Endothelial cell (in vitro differentiated cells): ENCODE results near the gene RPS6KB2. TPM values are rescaled to one million over a fixed set of nuclear protein-coding genes. Genes with fewer than 3 reads are reported as not detected.
"Not testable (repeated sequence)": the region's sequence is repeated elsewhere in the genome, so short reads cannot be mapped to it uniquely, and the experiment has no call there.

Source experiments
- DNase-seq: peaks from one replicate; pipeline ENCODE4 v3.0.0; 2021; ENCODE audit warnings: low spot score
- H3K27ac Mint-ChIP-seq: one replicate; pipeline ENCODE4 v1.8.0; 2021; ENCODE audit warnings: mixed read lengths, inconsistent platforms; ENCODE audit not compliant: unreplicated experiment
- H3K27me3 Mint-ChIP-seq: one replicate; pipeline ENCODE4 v1.8.0; 2021; ENCODE audit warnings: mild to moderate bottlenecking, moderate library complexity, mixed read lengths, inconsistent platforms; ENCODE audit not compliant: unreplicated experiment
- H3K36me3 Mint-ChIP-seq: one replicate; pipeline ENCODE4 v1.8.0; 2021; ENCODE audit warnings: mild to moderate bottlenecking, low read depth, mixed read lengths, inconsistent platforms; ENCODE audit not compliant: unreplicated experiment
- H3K4me1 Mint-ChIP-seq: one replicate; pipeline ENCODE4 v1.8.0; 2021; ENCODE audit warnings: mild to moderate bottlenecking, mixed read lengths, inconsistent platforms; ENCODE audit not compliant: unreplicated experiment
- H3K4me3 Mint-ChIP-seq: one replicate; pipeline ENCODE4 v1.8.0; 2021; ENCODE audit warnings: mild to moderate bottlenecking, mixed read lengths, inconsistent platforms; ENCODE audit not compliant: unreplicated experiment
- H3K9me3 Mint-ChIP-seq: one replicate; pipeline ENCODE4 v1.8.0; 2021; ENCODE audit warnings: mixed read lengths, inconsistent platforms; ENCODE audit not compliant: unreplicated experiment
- total RNA-seq: library from RNA; stranded (reverse); fragmentation: NEBNext Ultra II Directional; extraction: Animal tissue kit (Norgen Biotek cat#: 25700); gene quantifications from one replicate; pipeline ENCODE4 v1.2.1, GENCODE V29; 2021; ENCODE audit not compliant: unreplicated experiment
- TF ChIP-seq, protein P1 (sequence below): fragments of 200-600 bp; sonication (generic); IDR thresholded peaks from one replicate; pipeline ENCODE4 v1.5.0; 2021; ENCODE audit warnings: antibody characterized with exemption; ENCODE audit not compliant: unreplicated experiment

RPS6KB2 gene
- total RNA-seq, 1 donor from 2014 or later, result 44.2 TPM

DNA sequence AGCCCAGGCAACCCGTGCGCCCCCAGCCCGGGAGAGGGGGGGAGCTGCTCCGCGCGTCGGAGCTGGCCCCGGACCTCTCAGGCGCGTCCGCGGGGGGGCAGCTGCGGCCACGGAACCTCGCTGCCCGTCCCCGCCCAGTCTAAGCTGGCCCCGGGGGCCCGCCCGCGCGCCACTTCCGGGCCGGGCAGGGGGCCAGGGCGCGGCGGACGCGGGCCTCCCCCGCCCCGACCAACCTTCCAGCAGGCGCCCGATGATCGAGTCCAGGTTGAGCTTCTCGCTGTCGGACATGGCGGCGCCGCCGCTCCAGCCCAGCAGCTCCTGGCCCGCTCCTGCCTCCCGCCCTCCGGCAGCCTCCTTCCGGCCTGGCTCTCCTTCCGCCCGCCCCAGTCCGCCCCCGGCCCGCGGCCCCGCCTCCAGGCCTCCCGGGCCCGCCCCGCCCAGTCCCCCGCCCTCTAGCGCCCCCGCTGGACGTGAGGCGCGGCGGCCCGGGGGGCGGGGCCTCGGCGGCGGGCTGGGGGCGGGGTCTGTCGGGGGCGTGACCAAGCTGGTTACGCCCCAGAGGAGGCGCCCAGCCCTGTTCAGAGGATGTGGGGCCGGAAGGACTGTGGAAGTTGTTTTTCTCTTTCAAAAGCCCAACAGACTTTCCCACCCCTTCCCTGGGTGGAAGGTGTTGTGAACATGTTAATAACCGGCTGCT lies 26.7 kb upstream of the RPS6KB2 start, which contains the start of gene PPP1CA:
PPP1CA (minus strand) TSS at position 364 of the 697 bp plus-strand sequence; CDS start at position 288, 76 bp downstream.
- Mint-ChIP-seq H3K4me1 (peaks cover 37% of the 10 kb centered on the region), H3K36me3 (peaks cover 12% of the 10 kb centered on the region), H3K27ac (peak within 1 kb of the TSS; percentile 89), H3K27me3 (peaks cover 11% of the 10 kb centered on the region), H3K9me3 (no peaks in the 10 kb centered on the region), H3K4me3 (peak within 1 kb of the TSS; percentile 90)
- DNase-seq, result peak; percentile 95
- TF ChIP-seq, protein P1, sequence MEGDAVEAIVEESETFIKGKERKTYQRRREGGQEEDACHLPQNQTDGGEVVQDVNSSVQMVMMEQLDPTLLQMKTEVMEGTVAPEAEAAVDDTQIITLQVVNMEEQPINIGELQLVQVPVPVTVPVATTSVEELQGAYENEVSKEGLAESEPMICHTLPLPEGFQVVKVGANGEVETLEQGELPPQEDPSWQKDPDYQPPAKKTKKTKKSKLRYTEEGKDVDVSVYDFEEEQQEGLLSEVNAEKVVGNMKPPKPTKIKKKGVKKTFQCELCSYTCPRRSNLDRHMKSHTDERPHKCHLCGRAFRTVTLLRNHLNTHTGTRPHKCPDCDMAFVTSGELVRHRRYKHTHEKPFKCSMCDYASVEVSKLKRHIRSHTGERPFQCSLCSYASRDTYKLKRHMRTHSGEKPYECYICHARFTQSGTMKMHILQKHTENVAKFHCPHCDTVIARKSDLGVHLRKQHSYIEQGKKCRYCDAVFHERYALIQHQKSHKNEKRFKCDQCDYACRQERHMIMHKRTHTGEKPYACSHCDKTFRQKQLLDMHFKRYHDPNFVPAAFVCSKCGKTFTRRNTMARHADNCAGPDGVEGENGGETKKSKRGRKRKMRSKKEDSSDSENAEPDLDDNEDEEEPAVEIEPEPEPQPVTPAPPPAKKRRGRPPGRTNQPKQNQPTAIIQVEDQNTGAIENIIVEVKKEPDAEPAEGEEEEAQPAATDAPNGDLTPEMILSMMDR, result peak; percentile 83

DNA sequence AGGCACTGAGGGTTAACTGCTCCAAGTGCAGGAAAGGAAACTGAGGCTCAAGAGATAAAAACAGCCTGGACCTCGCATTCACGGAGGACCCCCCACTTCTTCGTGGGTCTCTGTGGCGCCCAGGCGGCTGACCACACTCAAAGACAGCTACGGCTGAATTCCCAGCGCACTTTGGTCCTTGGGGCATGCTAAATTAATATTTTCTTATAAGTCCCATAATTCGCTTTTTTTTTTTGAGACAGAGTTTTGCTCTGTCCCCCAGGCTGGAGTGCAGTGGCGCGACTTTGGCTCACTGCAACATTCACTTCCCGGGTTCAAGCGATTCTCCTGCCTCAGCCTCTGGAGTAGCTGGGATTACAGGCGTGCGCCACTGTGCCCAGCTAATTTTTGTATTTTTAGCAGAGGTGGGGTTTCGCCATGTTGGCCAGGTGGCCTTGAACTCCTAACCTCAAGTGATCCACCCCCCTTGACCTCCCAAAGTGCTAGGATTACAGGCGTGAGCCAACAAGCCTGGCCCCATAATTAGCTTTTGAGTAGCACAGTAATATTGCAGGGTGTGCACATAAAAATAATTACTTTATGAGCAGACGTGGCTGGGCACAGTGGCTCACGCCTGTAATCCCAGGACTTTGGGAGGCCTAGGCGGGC lies 26.0 kb upstream of the RPS6KB2 start:
- Mint-ChIP-seq H3K4me3 (peak overlapping the region; percentile 31), H3K27me3 (peaks cover 12% of the 10 kb centered on the region), H3K27ac (peak overlapping the region; percentile 89), H3K36me3 (peaks cover 12% of the 10 kb centered on the region), H3K4me1 (peaks cover 36% of the 10 kb centered on the region)
- not testable (repeated sequence) for DNase-seq, H3K9me3 Mint-ChIP-seq

DNA sequence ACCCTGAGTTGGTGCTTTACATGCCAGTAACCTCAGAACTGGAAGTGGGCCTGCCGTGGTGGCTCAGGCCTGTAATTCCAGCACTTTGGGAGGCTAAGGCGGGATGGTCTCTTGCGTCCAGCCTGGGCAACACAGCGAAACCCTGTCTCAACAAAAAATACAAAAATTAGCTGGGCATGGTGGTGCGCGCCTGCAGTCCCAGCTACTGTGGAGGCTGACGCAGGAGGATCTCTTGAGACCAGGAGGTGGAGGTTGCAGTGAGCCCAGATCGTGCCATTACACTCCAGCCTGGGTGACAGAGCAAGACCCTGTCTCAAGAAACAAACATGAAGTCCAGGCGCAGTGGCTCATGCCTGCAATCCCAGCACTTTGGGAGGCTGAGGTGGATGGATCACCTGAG lies 25.2 kb upstream of the RPS6KB2 start:
- not testable (repeated sequence) for H3K36me3 Mint-ChIP-seq, DNase-seq, H3K9me3 Mint-ChIP-seq, H3K4me3 Mint-ChIP-seq
- Mint-ChIP-seq H3K4me1 (peaks cover 30% of the 10 kb centered on the region), H3K27ac (peak overlapping the region; percentile 64), H3K27me3 (peaks cover 10% of the 10 kb centered on the region)

DNA sequence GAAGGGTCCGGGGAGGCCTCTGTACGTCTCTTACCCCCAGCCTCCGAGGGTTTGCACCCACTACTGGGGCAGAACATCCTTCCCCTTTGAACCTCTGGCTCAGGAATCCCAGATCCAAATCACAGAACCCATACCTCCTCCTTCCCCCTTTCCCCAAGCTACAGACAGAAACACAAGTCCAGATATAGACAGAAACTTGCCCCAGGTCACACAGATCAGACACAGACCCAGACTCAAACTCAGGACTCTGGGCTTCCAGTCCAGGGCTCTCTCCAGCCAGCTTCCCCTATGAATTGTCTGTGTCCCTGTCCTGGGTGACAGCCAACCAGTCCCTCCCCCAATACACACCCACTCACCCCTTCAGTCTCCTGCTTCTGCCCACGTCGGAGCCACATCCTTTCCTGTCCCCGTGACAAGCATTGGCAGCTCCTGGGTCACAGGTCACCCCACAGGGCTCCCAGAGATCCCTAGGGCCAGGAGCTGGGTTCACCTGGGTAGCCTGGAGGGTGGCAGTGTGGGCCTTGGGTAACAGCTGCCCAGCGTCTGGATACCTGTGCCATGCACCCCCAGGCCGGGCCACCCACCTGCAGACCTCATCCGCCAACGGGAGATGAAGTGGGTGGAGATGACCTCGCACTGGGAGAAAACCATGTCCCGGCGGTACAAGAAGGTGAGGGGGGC lies 23.6 kb upstream of the RPS6KB2 start:
- no peak for DNase-seq
- peaks cover 33% of the 10 kb centered on the region for H3K4me1 Mint-ChIP-seq
- TF ChIP-seq, protein P1, result no peak
- H3K9me3 Mint-ChIP-seq, result no peaks in the 10 kb centered on the region
- H3K4me3 Mint-ChIP-seq, result peak overlapping the region; percentile 48
- H3K36me3 Mint-ChIP-seq, result peaks cover 4% of the 10 kb centered on the region
- peaks cover 9% of the 10 kb centered on the region for H3K27me3 Mint-ChIP-seq
- H3K27ac Mint-ChIP-seq, result peak overlapping the region; percentile 76

DNA sequence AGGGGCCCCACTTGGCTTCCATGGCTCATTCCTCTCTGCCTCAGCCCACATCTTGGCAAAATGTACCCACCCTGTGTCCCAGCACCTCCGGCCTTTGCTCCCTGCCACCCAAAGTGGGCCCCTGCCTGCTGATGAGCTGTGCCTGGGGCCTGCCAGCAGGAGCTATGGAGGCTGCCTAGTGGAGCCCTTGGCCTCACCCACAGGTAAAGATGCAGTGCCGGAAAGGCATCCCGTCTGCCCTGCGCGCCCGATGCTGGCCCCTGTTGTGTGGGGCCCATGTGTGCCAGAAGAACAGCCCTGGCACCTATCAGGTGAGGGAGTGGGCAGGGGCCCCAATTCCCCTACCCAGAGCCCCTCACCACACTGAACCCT lies 23.1 kb upstream of the RPS6KB2 start:
- Mint-ChIP-seq H3K9me3 (no peaks in the 10 kb centered on the region), H3K27me3 (peaks cover 9% of the 10 kb centered on the region), H3K4me3 (no peak overlapping the region), H3K4me1 (peaks cover 34% of the 10 kb centered on the region), H3K27ac (no peak overlapping the region), H3K36me3 (peaks cover 4% of the 10 kb centered on the region)
- TF ChIP-seq, protein P1, result no peak
- DNase-seq, result no peak
